Tracheal epithelial cell (primary cell): ENCODE results near the gene MPND. TPM values are rescaled to one million over a fixed set of nuclear protein-coding genes. Genes with fewer than 3 reads are reported as not detected.

Experiments used
- total RNA-seq: library from RNA; depleted of rRNA; stranded (reverse); fragments of >200 nt; gene quantifications from 2 replicates; pipeline ENCODE4 v1.2.1, GENCODE V29; 2014

Gene MPND, protein sequence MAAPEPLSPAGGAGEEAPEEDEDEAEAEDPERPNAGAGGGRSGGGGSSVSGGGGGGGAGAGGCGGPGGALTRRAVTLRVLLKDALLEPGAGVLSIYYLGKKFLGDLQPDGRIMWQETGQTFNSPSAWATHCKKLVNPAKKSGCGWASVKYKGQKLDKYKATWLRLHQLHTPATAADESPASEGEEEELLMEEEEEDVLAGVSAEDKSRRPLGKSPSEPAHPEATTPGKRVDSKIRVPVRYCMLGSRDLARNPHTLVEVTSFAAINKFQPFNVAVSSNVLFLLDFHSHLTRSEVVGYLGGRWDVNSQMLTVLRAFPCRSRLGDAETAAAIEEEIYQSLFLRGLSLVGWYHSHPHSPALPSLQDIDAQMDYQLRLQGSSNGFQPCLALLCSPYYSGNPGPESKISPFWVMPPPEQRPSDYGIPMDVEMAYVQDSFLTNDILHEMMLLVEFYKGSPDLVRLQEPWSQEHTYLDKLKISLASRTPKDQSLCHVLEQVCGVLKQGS
- 2.8 and 4.3 TPM in 2 replicates for total RNA-seq

DNA sequence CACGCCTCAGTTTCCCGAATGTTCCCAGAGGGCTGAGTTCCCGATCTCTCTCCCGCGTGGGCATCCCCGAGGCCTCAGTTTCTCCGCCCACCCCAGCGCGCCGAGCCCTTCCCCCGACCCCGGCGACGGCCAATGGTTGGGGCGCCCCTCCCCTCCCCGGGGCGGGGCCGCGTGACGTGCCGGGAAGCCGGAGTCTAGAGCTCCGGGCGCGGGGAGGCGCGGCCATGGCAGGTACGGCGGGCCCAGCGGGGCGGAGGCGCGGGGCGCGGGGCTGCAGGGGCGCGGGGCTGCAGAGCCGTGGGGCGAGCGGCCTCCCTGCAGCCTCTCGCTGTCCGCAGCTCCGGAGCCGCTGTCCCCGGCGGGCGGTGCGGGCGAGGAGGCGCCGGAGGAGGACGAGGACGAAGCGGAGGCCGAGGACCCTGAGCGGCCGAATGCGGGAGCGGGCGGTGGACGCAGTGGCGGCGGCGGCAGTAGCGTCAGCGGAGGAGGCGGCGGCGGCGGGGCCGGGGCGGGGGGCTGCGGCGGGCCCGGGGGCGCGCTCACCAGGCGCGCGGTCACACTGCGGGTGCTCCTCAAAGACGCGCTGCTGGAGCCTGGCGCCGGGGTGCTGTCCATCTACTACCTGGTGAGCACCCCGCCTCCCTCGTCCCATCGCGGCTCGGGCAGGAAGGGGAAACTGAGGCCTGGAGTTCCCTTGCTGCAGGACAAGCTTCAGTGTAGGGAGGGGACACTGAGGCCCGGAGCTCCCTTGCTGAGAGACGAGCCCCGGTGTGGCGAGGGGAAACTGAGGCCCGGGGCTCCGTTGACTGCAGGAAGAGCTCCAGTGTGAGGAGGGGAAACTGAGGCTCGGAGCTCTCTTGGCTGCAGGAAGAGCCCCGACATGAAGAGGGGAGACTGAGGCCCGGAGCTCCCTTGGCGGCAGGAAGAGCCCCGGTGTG lies at the start of gene MPND:
TSS of gene MPND (plus strand) at position 193 of the 938 bp plus-strand sequence. CDS start at position 225, 32 bp downstream.

GRCh38 chr19:4302243-4302640 lies 41.1 kb upstream of the MPND start, which contains the start of gene TMIGD2:
TSS of gene TMIGD2 (minus strand) at chr19:4302389. CDS start at chr19:4302385, 4 bp downstream.

GRCh38 chr19:4304538-4305256 lies 38.7 kb upstream of the MPND start, which contains the start of gene FSD1:
TSS of gene FSD1 (plus strand) at chr19:4304598. CDS start at chr19:4304747, 149 bp downstream.

DNA sequence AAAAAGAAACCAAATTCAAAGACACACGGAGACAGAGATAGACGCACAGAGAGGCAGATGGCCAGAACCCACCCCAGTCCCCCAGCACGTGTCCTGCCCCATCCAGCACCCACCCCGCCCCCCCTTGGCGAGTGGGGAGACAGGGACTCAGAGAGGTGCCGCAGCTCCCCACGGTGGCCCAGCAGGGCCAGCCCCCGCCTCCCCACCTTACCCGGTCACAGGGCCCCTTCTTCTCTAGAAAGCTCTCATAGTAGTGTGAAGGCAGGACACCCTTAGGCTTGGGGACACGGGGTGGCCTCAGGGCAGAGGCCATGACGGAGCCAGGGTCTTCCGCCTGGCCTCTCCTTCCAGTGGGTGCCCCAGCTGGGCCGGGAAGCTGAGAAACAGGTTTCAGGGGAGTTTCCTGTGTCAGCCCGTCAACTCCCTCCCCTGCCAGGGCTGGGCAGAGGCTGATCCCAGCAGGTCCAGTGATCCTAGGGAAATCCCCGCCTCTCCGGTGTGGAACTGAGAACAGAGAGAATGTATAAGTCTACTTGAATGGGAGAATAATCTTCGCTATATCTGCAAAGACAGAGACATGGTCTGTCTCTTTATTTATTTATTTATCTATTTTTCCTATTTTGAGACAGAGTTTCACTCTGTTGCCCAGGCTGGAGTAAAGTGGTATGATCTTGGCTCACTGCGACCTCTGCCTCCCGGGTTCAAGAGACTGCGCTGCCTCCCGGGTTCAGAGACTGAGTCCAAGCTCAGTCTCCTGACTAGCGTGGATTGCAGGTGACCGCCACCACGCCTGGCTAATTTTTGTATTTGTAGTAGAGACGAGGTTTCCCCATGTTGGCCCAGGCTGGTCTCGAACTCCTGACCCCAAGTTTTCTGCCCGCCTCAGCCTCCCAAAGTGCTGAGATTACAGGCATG lies 4.7 kb upstream of the MPND start, which contains the start of gene STAP2:
TSS of gene STAP2 (minus strand) at position 387 of the 915 bp plus-strand sequence. CDS start at position 313, 74 bp downstream.

GRCh38 chr19:4400135-4400936 lies 57.0 kb downstream of the MPND start, which contains the start of gene SH3GL1:
TSS of gene SH3GL1 (minus strand) at chr19:4400547. CDS start at chr19:4400368, 179 bp downstream.

DNA sequence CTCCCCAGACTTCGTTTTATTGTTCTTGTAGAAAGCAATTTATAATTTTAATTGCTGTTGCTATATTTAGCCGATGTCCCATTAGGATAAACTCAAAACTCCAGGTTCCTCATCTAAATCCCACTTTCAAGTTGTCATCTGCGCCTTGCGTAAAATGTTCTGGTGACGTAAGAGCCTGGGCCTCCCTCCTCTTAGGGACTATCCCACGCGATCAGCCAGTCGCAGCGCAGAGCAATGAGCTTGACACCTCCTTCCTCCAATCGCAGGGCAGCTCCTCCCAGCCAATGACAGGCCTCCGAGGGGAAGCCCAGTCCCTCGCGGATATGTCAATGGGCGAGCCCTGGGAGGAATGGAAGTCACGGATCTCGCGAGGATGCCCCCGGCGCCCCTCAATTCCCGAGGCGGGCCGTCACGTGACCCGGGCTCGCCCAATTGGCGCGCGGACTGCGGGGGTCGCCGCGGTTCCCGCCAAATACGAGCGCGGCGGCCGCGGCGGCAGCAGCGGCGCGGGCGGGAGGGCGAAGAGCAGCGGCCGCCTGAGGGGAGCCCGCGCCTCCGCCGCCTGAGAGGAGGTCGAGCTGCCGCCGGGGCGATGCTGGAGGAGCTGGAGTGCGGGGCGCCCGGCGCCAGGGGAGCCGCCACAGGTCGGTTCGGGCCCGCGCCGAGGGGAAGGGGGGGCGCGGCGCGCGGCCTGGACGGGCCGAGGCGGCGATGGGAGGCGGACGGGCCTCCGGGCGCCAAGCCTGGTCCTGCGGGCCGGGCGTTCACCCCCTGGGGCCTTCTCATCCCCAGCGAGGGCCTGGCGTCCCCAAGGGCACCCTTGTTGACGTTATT lies 59.0 kb downstream of the MPND start, which contains the start of gene CHAF1A:
TSS of gene CHAF1A (plus strand) at position 470 of the 834 bp plus-strand sequence. CDS start at position 593, 123 bp downstream.

Other genes starting within 250 kb of the MPND start
- gene MAP2K2, start 219.4 kb upstream of the MPND start, total RNA-seq, result 155 and 173 TPM in 2 replicates
- gene CREB3L3, start 189.9 kb upstream of the MPND start, total RNA-seq, result not detected in 2 replicates
- gene SIRT6, start 161.0 kb upstream of the MPND start, total RNA-seq, result 9.0 and 28.0 TPM in 2 replicates
- 0.72 TPM in 1 of 2 replicates, not detected in the other for gene ANKRD24, start 160.9 kb upstream of the MPND start, total RNA-seq
- gene EBI3, start 114.0 kb upstream of the MPND start, total RNA-seq, result 0.96 TPM in 1 of 2 replicates, not detected in the other
- gene YJU2, start 96.5 kb upstream of the MPND start, total RNA-seq, result 18.5 and 20.2 TPM in 2 replicates
- gene SHD, start 64.3 kb upstream of the MPND start, total RNA-seq, result not detected in 2 replicates
- gene TMIGD2, start 41.2 kb upstream of the MPND start, total RNA-seq, result not detected in 2 replicates
- gene FSD1, start 39.0 kb upstream of the MPND start, total RNA-seq, result 1.9 TPM in 1 of 2 replicates, not detected in the other
- 76.3 and 95.2 TPM in 2 replicates for gene STAP2, start 4.7 kb upstream of the MPND start, total RNA-seq
- gene SH3GL1, start 57.0 kb downstream of the MPND start, total RNA-seq, result 34.3 and 43.9 TPM in 2 replicates
- 3.9 and 4.5 TPM in 2 replicates for gene CHAF1A, start 59.1 kb downstream of the MPND start, total RNA-seq
- gene UBXN6, start 114.2 kb downstream of the MPND start, total RNA-seq, result 95.7 and 106 TPM in 2 replicates
- 25.8 and 34.9 TPM in 2 replicates for gene HDGFL2, start 128.7 kb downstream of the MPND start, total RNA-seq
- gene PLIN4, start 174.9 kb downstream of the MPND start, total RNA-seq, result 1.7 and 8.7 TPM in 2 replicates
- gene PLIN5, start 191.7 kb downstream of the MPND start, total RNA-seq, result 0.96 TPM in 1 of 2 replicates, not detected in the other
- gene LRG1, start 196.5 kb downstream of the MPND start, total RNA-seq, result 0.72 TPM in 1 of 2 replicates, not detected in the other
- under 0.01 and 0.24 TPM in 2 replicates for gene SEMA6B, start 216.1 kb downstream of the MPND start, total RNA-seq